Panc1 (cell line): ENCODE data around the gene PCDHA9. TPM values are rescaled to one million over a fixed set of nuclear protein-coding genes. Genes with fewer than 3 reads are reported as not detected.
"Not testable (repeated sequence)": the region's sequence is repeated elsewhere in the genome, so short reads cannot be mapped to it uniquely, and the experiment has no call there.

Experiments used
- ATAC-seq: fragments of 200-7000 bp; cut with Tn5 transposase; 2 replicates; pipeline ENCODE4 v1.9.1; 2020; ENCODE audit warnings: mild to moderate bottlenecking, moderate library complexity
- BruUV-seq: library from RNA; stranded (reverse); fragments of 400-500 nt; replicated peaks from 2 replicates; lab custom pipeline; 2021; lab: Mats Ljungman, UMichigan
- CTCF ChIA-PET: fragments of 300-600 bp; sonication (Branson Sonifier 250); formaldehyde crosslinking; loops from one replicate; lab custom pipeline; 2022; ENCODE audit warnings: antibody characterized with exemption; lab: Charles Lee
- POLR2A ChIA-PET: fragments of 300-600 bp; sonication (Branson Sonifier 250); formaldehyde crosslinking; loops from one replicate; lab custom pipeline; 2022; ENCODE audit warnings: antibody characterized with exemption; lab: Charles Lee
- DNase-seq: peaks from one replicate; pipeline ENCODE4 v3.0.0-alpha.2; 2010; ENCODE audit warnings: low read depth, low spot score
- H3K27ac ChIP-seq: 2 replicates; pipeline ENCODE4 v1.5.1; 2011; ENCODE audit warnings: mild to moderate bottlenecking, low read length, inconsistent platforms
- H3K27me3 ChIP-seq: fragments of 200-500 bp; sonication (Bioruptor generic); 2 replicates; pipeline ENCODE4 v1.6.0; 2014; ENCODE audit warnings: low read length, inconsistent platforms; ENCODE audit not compliant: control insufficient read depth, insufficient read depth
- H3K36me3 ChIP-seq: fragments of 200-500 bp; sonication (Bioruptor generic); 2 replicates; pipeline ENCODE4 v1.5.1; 2014; ENCODE audit warnings: inconsistent platforms, mild to moderate bottlenecking, low read length, moderate library complexity; ENCODE audit not compliant: control insufficient read depth, insufficient read depth
- H3K4me1 ChIP-seq: 2 replicates; pipeline ENCODE4 v1.5.1; 2011; ENCODE audit warnings: inconsistent platforms, mild to moderate bottlenecking, low read length, moderate library complexity; ENCODE audit not compliant: control insufficient read depth, insufficient read depth
- H3K4me3 ChIP-seq, 2 experiments: 2 replicates each; pipeline ENCODE4 v1.5.1; 2011 to 2012; ENCODE audit warnings: low read depth in 2 of 2, low read length in 2 of 2, mild to moderate bottlenecking in 2 of 2, inconsistent platforms in 1 of 2, moderate library complexity in 1 of 2
- H3K9me3 ChIP-seq: fragments of 200-500 bp; sonication (Bioruptor generic); 2 replicates; pipeline ENCODE4 v1.5.1; 2014; ENCODE audit warnings: low read depth, mild to moderate bottlenecking, inconsistent platforms, low read length, moderate library complexity; ENCODE audit not compliant: control insufficient read depth, insufficient read depth
- POLR2AphosphoS5 ChIP-seq: IDR thresholded peaks from 2 replicates; pipeline ENCODE4 v1.6.1; 2012; ENCODE audit warnings: mild to moderate bottlenecking, low read depth, low read length, moderate library complexity
- SIN3A ChIP-seq: IDR thresholded peaks from 2 replicates; pipeline ENCODE4 v1.6.1; 2012; ENCODE audit warnings: low read depth, mild to moderate bottlenecking, low read length, moderate library complexity, borderline replicate concordance; ENCODE audit not compliant: insufficient read depth
- TCF7L2 ChIP-seq: IDR thresholded peaks from 2 replicates; pipeline ENCODE4 v1.6.1; 2011; ENCODE audit warnings: mild to moderate bottlenecking, low read depth, low read length, inconsistent platforms
- in situ Hi-C: cut with HindIII; loops from 2 replicates; pipeline ENCODE4 v1.10.0; 2016; ENCODE audit warnings: low sequenced_read_pairs, low pct_unique_long_range_greater_than_20kb
- intact Hi-C: fragments of 100-400 bp; cut with micrococcal nuclease; formaldehyde crosslinking; loops from one replicate; pipeline ENCODE4 v1.10.0; 2022; ENCODE audit not compliant: unreplicated experiment
- total RNA-seq: library from RNA; stranded (reverse); gene quantifications from one replicate; pipeline ENCODE4 v1.2.1, GENCODE V29; 2021; ENCODE audit not compliant: unreplicated experiment
- TF ChIP-seq, protein P1 (sequence below), 2 experiments: IDR thresholded peaks; 2 replicates each; pipeline ENCODE4 v1.6.1; 2011 to 2012; ENCODE audit warnings: low read depth in 2 of 2, control low read depth in 1 of 2, low read length in 1 of 2, mild to moderate bottlenecking in 1 of 2, moderate library complexity in 1 of 2; ENCODE audit not compliant: insufficient read depth in 1 of 2
- TF ChIP-seq, protein P2 (sequence below): fragments of 450-650 bp; IDR thresholded peaks from 2 replicates; pipeline ENCODE4 v1.5.1; 2017; ENCODE audit warnings: mild to moderate bottlenecking

Gene PCDHA9
- total RNA-seq, 1 experiment from 2014 or later: 0.21 TPM

DNA sequence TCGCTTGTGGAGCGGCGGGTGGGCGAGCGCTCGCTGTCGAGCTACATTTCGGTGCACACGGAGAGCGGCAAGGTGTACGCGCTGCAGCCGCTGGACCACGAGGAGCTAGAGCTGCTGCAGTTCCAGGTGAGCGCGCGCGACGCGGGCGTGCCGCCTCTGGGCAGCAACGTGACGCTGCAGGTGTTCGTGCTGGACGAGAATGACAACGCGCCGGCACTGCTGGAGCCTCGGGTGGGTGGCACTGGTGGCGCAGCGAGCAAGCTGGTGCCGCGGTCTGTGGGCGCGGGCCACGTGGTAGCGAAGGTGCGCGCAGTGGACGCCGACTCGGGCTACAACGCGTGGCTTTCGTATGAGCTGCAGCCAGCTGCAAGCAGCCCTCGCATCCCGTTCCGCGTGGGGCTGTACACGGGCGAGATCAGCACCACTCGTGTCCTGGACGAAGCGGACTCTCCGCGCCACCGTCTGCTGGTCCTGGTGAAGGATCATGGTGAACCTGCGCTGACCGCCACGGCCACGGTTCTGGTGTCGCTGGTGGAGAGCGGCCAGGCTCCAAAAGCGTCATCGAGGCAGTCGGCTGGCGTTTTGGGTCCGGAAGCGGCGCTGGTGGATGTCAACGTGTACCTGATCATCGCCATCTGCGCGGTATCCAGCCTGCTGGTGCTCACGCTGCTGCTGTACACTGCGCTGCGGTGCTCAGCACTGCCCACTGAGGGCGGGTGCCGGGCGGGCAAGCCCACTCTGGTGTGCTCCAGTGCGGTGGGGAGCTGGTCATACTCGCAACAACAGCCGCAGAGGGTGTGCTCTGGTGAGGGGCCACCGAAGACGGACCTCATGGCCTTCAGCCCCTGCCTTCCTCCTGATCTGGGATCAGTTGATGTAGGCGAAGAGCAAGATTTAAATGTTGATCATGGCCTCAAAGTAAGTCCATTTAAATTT is 5.1 kb upstream of the PCDHA9 start:
- DNase-seq (no peak), ATAC-seq (no peak)
- intact Hi-C loops: no loop called here
- Histone ChIP-seq H3K27me3 (no peaks in the 10 kb centered on the region), H3K4me1 (no peaks in the 10 kb centered on the region), H3K9me3 (no peaks in the 10 kb centered on the region), H3K27ac (no peak overlapping the region), H3K4me3 (no peak overlapping the region), H3K36me3 (no peaks in the 10 kb centered on the region)
- BruUV-seq: no TSS peak
- no peak for TF ChIP-seq SIN3A
- no peak for TF ChIP-seq POLR2AphosphoS5
- TF ChIP-seq TCF7L2: no peak
- TF ChIP-seq, protein P1, sequence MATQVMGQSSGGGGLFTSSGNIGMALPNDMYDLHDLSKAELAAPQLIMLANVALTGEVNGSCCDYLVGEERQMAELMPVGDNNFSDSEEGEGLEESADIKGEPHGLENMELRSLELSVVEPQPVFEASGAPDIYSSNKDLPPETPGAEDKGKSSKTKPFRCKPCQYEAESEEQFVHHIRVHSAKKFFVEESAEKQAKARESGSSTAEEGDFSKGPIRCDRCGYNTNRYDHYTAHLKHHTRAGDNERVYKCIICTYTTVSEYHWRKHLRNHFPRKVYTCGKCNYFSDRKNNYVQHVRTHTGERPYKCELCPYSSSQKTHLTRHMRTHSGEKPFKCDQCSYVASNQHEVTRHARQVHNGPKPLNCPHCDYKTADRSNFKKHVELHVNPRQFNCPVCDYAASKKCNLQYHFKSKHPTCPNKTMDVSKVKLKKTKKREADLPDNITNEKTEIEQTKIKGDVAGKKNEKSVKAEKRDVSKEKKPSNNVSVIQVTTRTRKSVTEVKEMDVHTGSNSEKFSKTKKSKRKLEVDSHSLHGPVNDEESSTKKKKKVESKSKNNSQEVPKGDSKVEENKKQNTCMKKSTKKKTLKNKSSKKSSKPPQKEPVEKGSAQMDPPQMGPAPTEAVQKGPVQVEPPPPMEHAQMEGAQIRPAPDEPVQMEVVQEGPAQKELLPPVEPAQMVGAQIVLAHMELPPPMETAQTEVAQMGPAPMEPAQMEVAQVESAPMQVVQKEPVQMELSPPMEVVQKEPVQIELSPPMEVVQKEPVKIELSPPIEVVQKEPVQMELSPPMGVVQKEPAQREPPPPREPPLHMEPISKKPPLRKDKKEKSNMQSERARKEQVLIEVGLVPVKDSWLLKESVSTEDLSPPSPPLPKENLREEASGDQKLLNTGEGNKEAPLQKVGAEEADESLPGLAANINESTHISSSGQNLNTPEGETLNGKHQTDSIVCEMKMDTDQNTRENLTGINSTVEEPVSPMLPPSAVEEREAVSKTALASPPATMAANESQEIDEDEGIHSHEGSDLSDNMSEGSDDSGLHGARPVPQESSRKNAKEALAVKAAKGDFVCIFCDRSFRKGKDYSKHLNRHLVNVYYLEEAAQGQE (IDR thresholded peaks at IDR 0.05; ENCODE audit: insufficient read depth in 1 of 2, low read depth in 2 of 2, low read length in 1 of 2): no peak
- TF ChIP-seq, protein P2, sequence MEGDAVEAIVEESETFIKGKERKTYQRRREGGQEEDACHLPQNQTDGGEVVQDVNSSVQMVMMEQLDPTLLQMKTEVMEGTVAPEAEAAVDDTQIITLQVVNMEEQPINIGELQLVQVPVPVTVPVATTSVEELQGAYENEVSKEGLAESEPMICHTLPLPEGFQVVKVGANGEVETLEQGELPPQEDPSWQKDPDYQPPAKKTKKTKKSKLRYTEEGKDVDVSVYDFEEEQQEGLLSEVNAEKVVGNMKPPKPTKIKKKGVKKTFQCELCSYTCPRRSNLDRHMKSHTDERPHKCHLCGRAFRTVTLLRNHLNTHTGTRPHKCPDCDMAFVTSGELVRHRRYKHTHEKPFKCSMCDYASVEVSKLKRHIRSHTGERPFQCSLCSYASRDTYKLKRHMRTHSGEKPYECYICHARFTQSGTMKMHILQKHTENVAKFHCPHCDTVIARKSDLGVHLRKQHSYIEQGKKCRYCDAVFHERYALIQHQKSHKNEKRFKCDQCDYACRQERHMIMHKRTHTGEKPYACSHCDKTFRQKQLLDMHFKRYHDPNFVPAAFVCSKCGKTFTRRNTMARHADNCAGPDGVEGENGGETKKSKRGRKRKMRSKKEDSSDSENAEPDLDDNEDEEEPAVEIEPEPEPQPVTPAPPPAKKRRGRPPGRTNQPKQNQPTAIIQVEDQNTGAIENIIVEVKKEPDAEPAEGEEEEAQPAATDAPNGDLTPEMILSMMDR: no peak
- ChIA-PET POLR2A (no interaction called here), CTCF (no interaction called here)
- in situ Hi-C loops: no loop called here

DNA sequence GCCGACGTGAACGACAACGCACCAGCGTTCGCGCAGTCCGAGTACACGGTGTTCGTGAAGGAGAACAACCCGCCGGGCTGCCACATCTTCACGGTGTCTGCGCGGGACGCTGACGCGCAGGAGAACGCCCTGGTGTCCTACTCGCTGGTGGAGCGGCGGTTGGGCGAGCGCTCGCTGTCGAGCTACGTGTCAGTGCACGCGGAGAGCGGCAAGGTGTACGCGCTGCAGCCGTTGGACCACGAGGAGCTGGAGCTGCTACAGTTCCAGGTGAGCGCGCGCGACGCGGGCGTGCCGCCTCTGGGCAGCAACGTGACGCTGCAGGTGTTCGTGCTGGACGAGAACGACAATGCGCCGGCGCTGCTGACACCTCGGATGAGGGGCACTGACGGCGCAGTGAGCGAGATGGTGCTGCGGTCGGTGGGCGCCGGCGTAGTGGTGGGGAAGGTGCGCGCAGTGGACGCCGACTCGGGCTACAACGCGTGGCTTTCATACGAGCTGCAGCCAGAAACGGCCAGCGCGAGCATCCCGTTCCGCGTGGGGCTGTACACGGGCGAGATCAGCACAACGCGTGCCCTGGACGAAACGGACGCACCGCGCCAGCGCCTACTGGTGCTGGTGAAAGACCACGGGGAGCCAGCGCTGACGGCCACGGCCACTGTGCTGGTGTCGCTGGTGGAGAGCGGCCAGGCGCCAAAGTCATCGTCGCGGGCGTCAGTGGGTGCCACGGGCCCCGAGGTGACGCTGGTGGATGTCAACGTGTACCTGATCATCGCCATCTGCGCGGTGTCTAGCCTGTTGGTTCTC is 1.9 kb downstream of the PCDHA9 start:
- ATAC-seq, H3K36me3 ChIP-seq, intact Hi-C loops, POLR2A ChIA-PET, CTCF ChIA-PET, DNase-seq, in situ Hi-C loops, H3K27ac ChIP-seq, H3K9me3 ChIP-seq, H3K4me3 ChIP-seq, BruUV-seq, H3K4me1 ChIP-seq, H3K27me3 ChIP-seq: not testable (repeated sequence)
